GM12873 (cell line): ENCODE data around the gene CAMTA1.

ENCODE experiments used
- TF ChIP-seq, protein P1 (sequence below): IDR thresholded peaks from 2 replicates; pipeline ENCODE4 v1.5.1; 2012; ENCODE audit warnings: low read depth, mild to moderate bottlenecking, moderate library complexity, low read length, control low read depth; ENCODE audit not compliant: insufficient read depth; ENCODE audit errors: missing control alignments

Gene CAMTA1

DNA sequence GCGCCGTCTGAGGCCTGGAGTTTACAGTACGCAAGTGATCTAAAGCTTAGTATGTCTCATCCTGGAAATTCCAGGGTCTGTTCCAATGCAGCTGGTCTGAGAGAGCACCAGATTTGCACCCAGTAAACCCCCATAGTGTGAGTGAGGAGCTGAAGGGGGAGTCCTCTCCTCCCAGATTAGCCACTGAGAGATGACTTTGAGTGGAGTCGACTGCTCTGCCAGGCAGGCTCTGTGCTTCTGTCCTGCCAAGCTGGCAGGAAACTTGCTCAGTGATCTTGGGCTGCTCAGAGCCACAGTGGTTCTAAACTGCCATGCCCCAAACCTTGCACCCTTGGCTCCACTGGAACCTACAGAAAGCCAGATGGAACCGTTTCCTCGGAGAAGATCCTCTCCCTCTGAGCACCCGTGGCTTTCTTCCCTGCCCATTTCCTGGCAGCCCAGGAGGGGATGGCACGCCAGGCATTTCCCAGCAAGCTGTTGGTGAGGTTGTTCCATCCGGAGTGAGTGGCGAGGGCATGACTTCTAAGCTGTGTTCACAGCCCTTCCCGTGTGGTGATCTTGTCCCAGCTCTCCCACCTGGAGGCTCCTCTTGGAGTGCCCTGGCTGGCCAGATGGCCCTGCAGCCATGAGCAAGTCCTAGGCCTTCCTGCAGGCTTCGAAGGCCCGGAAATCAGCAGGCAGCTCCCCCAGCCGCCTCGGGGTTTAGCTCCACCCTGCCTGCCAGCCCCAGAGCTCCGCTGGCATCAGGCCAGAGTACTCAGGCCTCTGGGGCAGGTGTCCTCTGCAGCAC is 859.9 kb downstream of the CAMTA1 start:
- TF ChIP-seq, protein P1, sequence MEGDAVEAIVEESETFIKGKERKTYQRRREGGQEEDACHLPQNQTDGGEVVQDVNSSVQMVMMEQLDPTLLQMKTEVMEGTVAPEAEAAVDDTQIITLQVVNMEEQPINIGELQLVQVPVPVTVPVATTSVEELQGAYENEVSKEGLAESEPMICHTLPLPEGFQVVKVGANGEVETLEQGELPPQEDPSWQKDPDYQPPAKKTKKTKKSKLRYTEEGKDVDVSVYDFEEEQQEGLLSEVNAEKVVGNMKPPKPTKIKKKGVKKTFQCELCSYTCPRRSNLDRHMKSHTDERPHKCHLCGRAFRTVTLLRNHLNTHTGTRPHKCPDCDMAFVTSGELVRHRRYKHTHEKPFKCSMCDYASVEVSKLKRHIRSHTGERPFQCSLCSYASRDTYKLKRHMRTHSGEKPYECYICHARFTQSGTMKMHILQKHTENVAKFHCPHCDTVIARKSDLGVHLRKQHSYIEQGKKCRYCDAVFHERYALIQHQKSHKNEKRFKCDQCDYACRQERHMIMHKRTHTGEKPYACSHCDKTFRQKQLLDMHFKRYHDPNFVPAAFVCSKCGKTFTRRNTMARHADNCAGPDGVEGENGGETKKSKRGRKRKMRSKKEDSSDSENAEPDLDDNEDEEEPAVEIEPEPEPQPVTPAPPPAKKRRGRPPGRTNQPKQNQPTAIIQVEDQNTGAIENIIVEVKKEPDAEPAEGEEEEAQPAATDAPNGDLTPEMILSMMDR = no peak

DNA sequence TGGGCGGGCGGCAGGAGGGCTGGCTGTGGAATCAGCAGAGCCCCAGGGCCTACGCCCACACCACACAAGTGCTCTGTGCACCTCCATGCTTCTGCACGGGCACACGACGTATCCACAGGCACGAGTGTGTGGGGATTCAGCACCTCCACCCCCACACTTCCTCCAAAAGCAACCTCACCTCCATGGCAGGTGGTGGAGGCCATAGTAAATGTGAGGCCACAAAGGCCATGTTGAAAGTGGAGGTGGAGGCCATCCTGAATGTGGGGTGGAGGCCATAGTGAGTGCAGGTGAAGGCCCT is 860.4 kb downstream of the CAMTA1 start:
- TF ChIP-seq, protein P1 = no peak

GRCh38 chr1:7646164-7646563 is 860.9 kb downstream of the CAMTA1 start:
- TF ChIP-seq, protein P1 = no peak

DNA sequence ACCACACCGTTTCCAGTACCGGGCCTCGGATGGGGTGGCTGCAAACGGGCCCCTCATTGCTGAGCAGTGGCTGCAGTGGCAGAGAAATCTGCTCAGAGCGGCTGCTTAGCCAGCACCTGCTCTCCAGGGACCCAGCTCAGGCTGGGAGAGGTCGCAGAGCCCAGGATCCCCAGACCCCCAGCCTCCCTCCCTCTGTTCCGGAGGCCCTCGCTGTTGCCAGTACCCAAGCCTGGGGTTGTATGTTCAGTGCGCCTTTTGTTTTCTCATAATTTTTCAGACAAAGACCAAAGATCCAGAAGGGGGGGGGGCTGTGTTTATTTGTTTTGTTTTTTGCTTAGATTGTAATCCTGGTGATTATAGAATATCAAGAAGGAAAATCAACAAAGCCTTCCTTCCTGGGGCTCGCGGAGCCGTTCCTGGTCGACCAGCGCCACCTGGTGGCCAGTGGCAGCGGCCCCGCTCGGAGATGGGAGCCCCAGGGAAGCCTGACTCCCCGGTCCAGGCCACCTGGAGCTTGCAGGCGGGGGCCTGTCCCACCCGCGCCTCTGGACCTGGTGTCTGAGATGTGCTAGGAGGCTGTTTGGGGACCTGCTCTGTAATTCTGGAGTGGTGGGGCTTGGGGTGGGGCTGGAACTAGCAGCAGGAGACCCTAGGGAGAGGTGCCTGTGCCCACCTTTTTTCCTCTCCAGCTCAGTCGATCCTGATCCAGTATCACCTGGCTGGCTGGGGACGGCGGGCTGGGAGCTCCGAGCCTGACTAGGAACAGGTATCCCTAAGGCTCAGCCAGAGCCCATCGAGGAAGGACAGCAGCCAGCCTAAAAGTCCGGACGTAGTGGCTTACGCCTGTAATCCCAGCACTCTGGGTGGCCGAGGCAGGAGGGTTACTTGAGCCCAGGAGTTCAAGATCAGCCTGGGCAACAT is 862.0 kb downstream of the CAMTA1 start:
- TF ChIP-seq, protein P1 = peak; percentile 88

- TF ChIP-seq, protein P1 = no peak
Measured at GRCh38 chr1:7648761-7649384, 863.6 kb downstream of the CAMTA1 start.

DNA sequence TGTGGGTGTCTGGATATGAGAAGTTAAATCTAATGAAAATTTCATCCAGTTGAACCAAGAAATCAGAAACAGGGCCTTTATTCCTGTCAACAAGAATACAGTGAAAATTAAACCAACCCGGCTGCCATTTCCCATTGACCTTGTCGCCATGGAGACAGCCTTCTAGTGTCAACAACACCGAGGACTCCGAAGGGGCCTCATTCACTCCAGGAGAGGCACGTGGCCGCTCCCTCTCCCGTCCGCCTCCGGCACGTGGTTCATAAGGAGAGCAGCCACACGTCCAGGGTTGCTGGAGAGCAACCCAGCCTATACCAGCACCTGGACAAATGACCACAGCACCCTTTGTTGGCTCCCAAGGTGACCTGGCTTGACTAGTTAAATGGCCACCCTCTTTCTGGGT is 865.5 kb downstream of the CAMTA1 start:
- TF ChIP-seq, protein P1 = no peak

DNA sequence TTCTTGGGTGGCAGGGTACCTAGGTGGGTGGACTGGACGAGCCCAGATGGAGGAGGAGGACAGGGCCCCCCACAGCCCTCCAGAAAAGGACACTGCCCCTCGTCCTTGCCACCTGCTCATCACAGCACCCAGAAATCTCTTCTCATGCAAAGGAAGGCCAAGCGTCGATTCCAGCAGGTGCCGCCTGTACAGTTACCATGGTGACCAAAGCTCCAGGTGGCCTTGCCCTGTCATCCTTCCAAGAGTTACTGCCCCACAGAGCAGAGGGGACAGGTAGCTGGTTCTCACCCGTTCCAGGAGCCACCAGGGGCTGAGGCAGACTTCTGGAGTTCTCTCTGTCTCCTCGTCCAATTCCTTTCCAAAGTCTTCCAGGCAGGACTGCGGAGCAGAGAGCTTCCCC is 865.9 kb downstream of the CAMTA1 start:
- TF ChIP-seq, protein P1 = no peak
